K562 (cell line): ENCODE data around the gene RHOB. TPM values are rescaled to one million over a fixed set of nuclear protein-coding genes. Genes with fewer than 3 reads are reported as not detected.

Source experiments
- BCL6 ChIP-seq: fragments of 250-450 bp; sonication (Bioruptor Pico); IDR thresholded peaks from 2 replicates; pipeline ENCODE4 v1.4.0; 2020
- CHD7 ChIP-seq: fragments of 200-600 bp; sonication (generic); IDR thresholded peaks from one replicate; pipeline ENCODE4 v1.6.1; 2012; ENCODE audit warnings: mild to moderate bottlenecking, low read depth, low read length, inconsistent platforms
- IRF1 ChIP-seq: sonication (generic); formaldehyde crosslinking; IDR thresholded peaks from 2 replicates; pipeline ENCODE4 v1.8.0; 2022; ENCODE audit warnings: missing genetic modification reagents, mild to moderate bottlenecking, borderline replicate concordance
- KAT2B ChIP-seq: IDR thresholded peaks from one replicate; pipeline ENCODE4 v1.6.1; 2012; ENCODE audit warnings: low read depth, mild to moderate bottlenecking, control low read depth, inconsistent platforms, low read length, moderate library complexity
- KAT7 ChIP-seq: sonication (generic); formaldehyde crosslinking; IDR thresholded peaks from 2 replicates; pipeline ENCODE4 v1.8.0; 2022; ENCODE audit warnings: missing genetic modification reagents, mild to moderate bottlenecking, borderline replicate concordance
- KLF10 ChIP-seq: fragments of 250-450 bp; sonication (Bioruptor Pico); IDR thresholded peaks from 2 replicates; pipeline ENCODE4 v1.6.1; 2021; ENCODE audit warnings: matching md5 sums
- PURB ChIP-seq: sonication (generic); formaldehyde crosslinking; IDR thresholded peaks from 2 replicates; pipeline ENCODE4 v1.9.0; 2021; ENCODE audit warnings: low read depth, mild to moderate bottlenecking, missing genetic modification reagents
- RUNX1 ChIP-seq: sonication (generic); IDR thresholded peaks from 2 replicates; pipeline ENCODE4 v1.6.1; 2016; ENCODE audit warnings: antibody characterized with exemption, low read depth
- SP1 ChIP-seq: sonication (generic); formaldehyde crosslinking; IDR thresholded peaks from 2 replicates; pipeline ENCODE4 v1.8.1; 2022; ENCODE audit warnings: mild to moderate bottlenecking, missing genetic modification reagents
- TCFL5 ChIP-seq: fragments of 250-450 bp; sonication (Bioruptor Pico); conservative IDR thresholded peaks from 2 replicates; pipeline ENCODE4 v1.6.1; 2021; ENCODE audit warnings: mild to moderate bottlenecking, moderate library complexity, matching md5 sums
- TFAM ChIP-seq: fragments of 250-450 bp; sonication (Bioruptor Pico); conservative IDR thresholded peaks from 2 replicates; pipeline ENCODE4 v1.5.0; 2021; ENCODE audit warnings: mild to moderate bottlenecking, moderate library complexity
- YY1 ChIP-seq, 3 experiments: IDR thresholded peaks; 2 replicates each; pipeline ENCODE4 v1.6.1; 2011; ENCODE audit warnings: low read length in 2 of 3, mild to moderate bottlenecking in 2 of 3, moderate library complexity in 2 of 3, borderline replicate concordance in 1 of 3, control low read depth in 1 of 3, low read depth in 1 of 3; ENCODE audit not compliant: insufficient read depth in 3 of 3, insufficient replicate concordance in 2 of 3, control insufficient read depth in 1 of 3, insufficient read length in 1 of 3; ENCODE audit errors: extremely low read depth in 1 of 3
- ZNF12 ChIP-seq: sonication (generic); formaldehyde crosslinking; IDR thresholded peaks from 2 replicates; pipeline ENCODE4 v1.4.0; 2020; ENCODE audit warnings: mild to moderate bottlenecking, missing genetic modification reagents
- ZNF134 ChIP-seq: fragments of 250-450 bp; sonication (Bioruptor Pico); conservative IDR thresholded peaks from 2 replicates; pipeline ENCODE4 v1.4.0; 2020
- ZNF408 ChIP-seq: fragments of 250-450 bp; sonication (Bioruptor Pico); IDR thresholded peaks from 2 replicates; pipeline ENCODE4 v1.4.0; 2020; ENCODE audit warnings: low read depth, mild to moderate bottlenecking, moderate library complexity
- ZNF589 ChIP-seq: fragments of 200-800 bp; sonication (Bioruptor generic); IDR thresholded peaks from 2 replicates; pipeline ENCODE4 v1.6.1; 2016; ENCODE audit warnings: low read depth, missing genetic modification characterization, missing compliant biosample characterization
- polyA plus RNA-seq, 8 experiments: library from polyadenylated mRNA; depleted of rRNA in 4 of 8; stranded (reverse) in 5 of 8; unstranded in 3 of 8; fragments of >200 nt; fragmentation: Nextera tagmentation in 2 of 8; fragmentation: Illumina TruSeq in 1 of 8; extraction: Ambion mirVana in 2 of 8; extraction: Trizol in 1 of 8; gene quantifications; 2 replicates each; pipeline versions ENCODE4 v1.2.1 to v1.2.3, GENCODE V29; 2011 to 2014; ENCODE audit warnings: inconsistent platforms in 1 of 8, missing spikeins in 1 of 8
- total RNA-seq, 7 experiments: library from RNA; depleted of rRNA in 6 of 7; stranded (reverse); fragments of >200 nt in 6 of 7; fragmentation: Illumina TruSeq in 2 of 7; extraction: Trizol in 2 of 7; gene quantifications; 2 replicates each; pipeline versions ENCODE4 v1.2.1 to v1.2.3, GENCODE V29; 2011 to 2021; ENCODE audit warnings: low replicate concordance in 1 of 7

The RHOB gene
- total and polyA plus RNA-seq, 9 of the 15 experiments (the other 6 are each of a cell fraction or from before 2014, with no cell fraction given): 0.07 to 4.8 (median 1.1) TPM

GRCh38 chr2:20430461-20431300, 16.2 kb upstream of the RHOB start (continued):
- no peak for TF ChIP-seq CHD7
- no peak for TF ChIP-seq TFAM (CRISPR knock-in tag)
- TF ChIP-seq PURB: no peak
- TF ChIP-seq KAT2B: no peak
- TF ChIP-seq KLF10: no peak
- TF ChIP-seq ZNF408 (CRISPR knock-in tag): no peak
- no peak for TF ChIP-seq YY1 (IDR thresholded peaks at IDR 0.05; ENCODE audit: borderline replicate concordance in 1 of 3, control insufficient read depth in 1 of 3, extremely low read depth in 1 of 3, insufficient read depth in 3 of 3, insufficient read length in 1 of 3, insufficient replicate concordance in 2 of 3, low read depth in 1 of 3, low read length in 2 of 3)
- no peak for TF ChIP-seq RUNX1
- TF ChIP-seq ZNF134: no peak
- TF ChIP-seq KAT7 (CRISPR knock-in tag): no peak
- TF ChIP-seq ZNF12 (CRISPR knock-in tag): no peak
- TF ChIP-seq TCFL5 (CRISPR knock-in tag): no peak
- no peak for TF ChIP-seq IRF1
- no peak for TF ChIP-seq BCL6 (CRISPR knock-in tag)
- TF ChIP-seq SP1 (CRISPR knock-in tag): peak; percentile 40; the same call in 1 of the 2 replicates
- TF ChIP-seq ZNF589 (CRISPR knock-in tag): no peak
